Transverse colon (tissue), 4 donors: ENCODE data around the gene ZFAND4.
"Not testable (repeated sequence)": the region's sequence is repeated elsewhere in the genome, so short reads cannot be mapped to it uniquely, and the experiment has no call there.

Source experiments
- CTCF ChIP-seq, 5 experiments: fragments of 200-600 bp in 3 of 5; fragments of 450-650 bp in 2 of 5; sonication (generic) in 3 of 5; IDR thresholded peaks; 1 replicate in 2 of 5; 2 replicates in 3 of 5; pipeline ENCODE4 v1.5.1; 2016 to 2017; ENCODE audit warnings: antibody characterized with exemption in 5 of 5, inconsistent platforms in 3 of 5, mild to moderate bottlenecking in 2 of 5, moderate library complexity in 1 of 5
- EP300 ChIP-seq: sonication (generic); formaldehyde crosslinking; IDR thresholded peaks from one replicate; pipeline ENCODE4 v1.6.1; 2017; ENCODE audit warnings: antibody characterized with exemption, low read depth
- POLR2A ChIP-seq: fragments of 450-650 bp; IDR thresholded peaks from one replicate; pipeline ENCODE4 v1.6.1; 2016; ENCODE audit warnings: antibody characterized with exemption, mild to moderate bottlenecking, moderate library complexity
- POLR2AphosphoS5 ChIP-seq, 3 donors: sonication (generic); formaldehyde crosslinking; IDR thresholded peaks; one replicate each; pipeline ENCODE4 v1.6.1; 2016; ENCODE audit warnings: antibody characterized with exemption in 3 of 3

GRCh38 chr10:45671300-45671699 lies 1.3 kb downstream of the ZFAND4 start:
- not testable (repeated sequence) for TF ChIP-seq POLR2AphosphoS5 (IDR thresholded peaks at IDR 0.05); POLR2A; CTCF (IDR thresholded peaks at IDR 0.05); EP300
